Left lung (tissue), 10 donors: ENCODE results near the gene RBMS3. TPM values are rescaled to one million over a fixed set of nuclear protein-coding genes. Genes with fewer than 3 reads are reported as not detected.

Experiments used
- ATAC-seq: fragments of 200-7000 bp; cut with Tn5 transposase; one replicate; pipeline ENCODE4 v1.9.1; 2020; ENCODE audit warnings: moderate library complexity
- DNase-seq, 4 donors: peaks; one replicate each; pipeline ENCODE4 v3.0.0-alpha.2; 2013 to 2020
- H3K27ac ChIP-seq, 2 donors: fragments of 200-600 bp; sonication (generic) in 1 of 2; one replicate each; pipeline versions ENCODE4 v1.5.0 to v1.8.0; 2020 to 2021
- H3K27me3 ChIP-seq, 2 donors: fragments of 200-600 bp; sonication (generic) in 1 of 2; one replicate each; pipeline versions ENCODE4 v1.5.0 to v1.8.0; 2020 to 2021
- H3K36me3 ChIP-seq, 2 donors: fragments of 200-600 bp; sonication (generic) in 1 of 2; one replicate each; pipeline versions ENCODE4 v1.5.0 to v1.8.0; 2020 to 2021
- H3K4me1 ChIP-seq, 2 donors: fragments of 200-600 bp; one replicate each; pipeline ENCODE4 v1.8.0; 2021
- H3K4me3 ChIP-seq, 2 donors: fragments of 200-600 bp; sonication (generic) in 1 of 2; one replicate each; pipeline versions ENCODE4 v1.5.0 to v1.8.0; 2020 to 2021; ENCODE audit warnings: mild to moderate bottlenecking in 1 of 2
- H3K9me3 ChIP-seq, 2 donors: fragments of 200-600 bp; sonication (generic) in 1 of 2; one replicate each; pipeline versions ENCODE4 v1.5.0 to v1.8.0; 2020 to 2021
- intact Hi-C, 2 donors: fragments of 100-400 bp; cut with DNase I; formaldehyde crosslinking; loops; one replicate each; pipeline versions ENCODE4 v1.11.2 to v1.14.2; 2022
- polyA plus RNA-seq, 6 donors: library from polyadenylated mRNA; unstranded; fragments of 120-200 nt; gene quantifications; one replicate each; pipeline ENCODE4 v1.2.1, GENCODE V29; 2013; ENCODE audit not compliant: insufficient read length in 6 of 6
- total RNA-seq, 2 donors: library from RNA; stranded (reverse); fragmentation: NEBNext Ultra II Directional; extraction: Animal tissue kit (Norgen Biotek cat#: 25700); gene quantifications; one replicate each; pipeline ENCODE4 v1.2.1, GENCODE V29; 2021
- TF ChIP-seq, protein P1 (sequence below), 2 donors: fragments of 200-600 bp; sonication (generic) in 1 of 2; IDR thresholded peaks; one replicate each; pipeline versions ENCODE4 v1.5.0 to v1.8.0; 2021; ENCODE audit warnings: antibody characterized with exemption in 2 of 2
- donor health status: DM: no; HTN: yes; CAD: no.
- donor health status: DM: no; HTN: no; CAD: no.

Gene RBMS3
- total and polyA plus RNA-seq, 8 donors: 27.1 to 51.6 (median 37.6) TPM

DNA sequence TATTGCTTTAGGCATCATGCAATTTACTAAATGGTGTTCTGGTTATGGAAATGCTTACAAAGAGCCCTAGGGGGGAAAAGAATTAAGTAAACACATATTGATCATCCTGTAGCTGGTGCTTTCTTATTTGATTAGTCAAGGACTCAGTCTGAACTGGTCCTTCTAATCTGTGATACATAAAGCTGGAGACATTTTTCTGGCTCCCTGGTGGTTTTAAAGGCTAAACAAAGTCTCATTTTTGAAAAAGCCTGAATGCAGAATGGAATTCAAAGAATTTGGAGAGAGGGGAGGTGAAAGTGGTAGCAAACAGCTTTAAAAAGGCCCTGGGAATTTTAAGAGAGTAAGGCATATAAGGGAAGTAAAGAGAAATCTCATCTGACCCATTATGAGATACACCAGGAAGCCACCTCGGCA is 149.7 kb downstream of the RBMS3 start:
- peak overlapping the region; percentile 18 to 29 for H3K27ac ChIP-seq
- peaks cover 0 to 8% of the 10 kb centered on the region in 2 donors for H3K4me1 ChIP-seq
- DNase-seq (no peak), ATAC-seq (peak; percentile 33)
- TF ChIP-seq, protein P1, sequence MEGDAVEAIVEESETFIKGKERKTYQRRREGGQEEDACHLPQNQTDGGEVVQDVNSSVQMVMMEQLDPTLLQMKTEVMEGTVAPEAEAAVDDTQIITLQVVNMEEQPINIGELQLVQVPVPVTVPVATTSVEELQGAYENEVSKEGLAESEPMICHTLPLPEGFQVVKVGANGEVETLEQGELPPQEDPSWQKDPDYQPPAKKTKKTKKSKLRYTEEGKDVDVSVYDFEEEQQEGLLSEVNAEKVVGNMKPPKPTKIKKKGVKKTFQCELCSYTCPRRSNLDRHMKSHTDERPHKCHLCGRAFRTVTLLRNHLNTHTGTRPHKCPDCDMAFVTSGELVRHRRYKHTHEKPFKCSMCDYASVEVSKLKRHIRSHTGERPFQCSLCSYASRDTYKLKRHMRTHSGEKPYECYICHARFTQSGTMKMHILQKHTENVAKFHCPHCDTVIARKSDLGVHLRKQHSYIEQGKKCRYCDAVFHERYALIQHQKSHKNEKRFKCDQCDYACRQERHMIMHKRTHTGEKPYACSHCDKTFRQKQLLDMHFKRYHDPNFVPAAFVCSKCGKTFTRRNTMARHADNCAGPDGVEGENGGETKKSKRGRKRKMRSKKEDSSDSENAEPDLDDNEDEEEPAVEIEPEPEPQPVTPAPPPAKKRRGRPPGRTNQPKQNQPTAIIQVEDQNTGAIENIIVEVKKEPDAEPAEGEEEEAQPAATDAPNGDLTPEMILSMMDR (IDR thresholded peaks at IDR 0.05): no peak
- H3K36me3 ChIP-seq: no peaks in the 10 kb centered on the region
- H3K4me3 ChIP-seq: no peak overlapping the region
- no peaks in the 10 kb centered on the region for H3K9me3 ChIP-seq
- H3K27me3 ChIP-seq: no peaks in the 10 kb centered on the region
- intact Hi-C loops: no loop called here

DNA sequence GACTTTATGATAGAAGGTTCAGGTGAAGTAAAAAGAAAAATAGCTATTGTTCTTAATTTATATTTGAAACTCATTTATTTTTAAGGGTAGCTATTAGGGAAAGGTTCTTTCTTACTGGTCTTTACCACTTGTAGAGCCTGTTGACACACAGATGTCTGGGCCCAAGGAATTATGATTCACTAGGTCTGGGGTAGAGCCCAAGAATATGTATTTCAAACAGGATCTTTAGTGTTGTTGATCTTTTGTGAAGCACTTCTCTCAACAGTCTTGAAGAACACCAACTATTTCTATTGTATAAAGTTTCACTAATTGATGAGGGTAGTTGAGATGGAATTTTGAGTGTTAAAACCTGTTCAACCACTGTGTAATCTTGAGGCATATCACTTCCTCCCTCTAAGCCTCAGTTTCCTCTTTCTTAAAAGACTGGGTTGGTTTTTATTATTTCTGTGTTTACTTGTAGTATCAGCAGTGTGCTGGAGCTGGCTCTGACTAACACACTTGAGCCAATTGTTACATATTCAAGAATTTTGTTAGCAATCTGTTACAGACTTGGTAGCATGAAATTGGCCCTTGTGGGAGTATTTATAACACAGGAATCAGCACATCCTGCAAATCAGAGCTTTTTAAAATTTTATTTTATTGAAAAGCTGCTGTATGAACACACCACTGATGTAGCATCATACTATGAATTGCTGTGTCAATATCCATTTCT is 155.9 kb downstream of the RBMS3 start:
- Histone ChIP-seq H3K4me3 (no peak overlapping the region), H3K27ac (peak overlapping the region in 1 of 2 donors; percentile 22), H3K9me3 (no peaks in the 10 kb centered on the region), H3K36me3 (no peaks in the 10 kb centered on the region), H3K27me3 (no peaks in the 10 kb centered on the region), H3K4me1 (peaks cover 3 to 13% of the 10 kb centered on the region in 2 donors)
- peak; percentile 81 for ATAC-seq
- intact Hi-C loops: no loop called here
- TF ChIP-seq, protein P1 (IDR thresholded peaks at IDR 0.05): no peak
- DNase-seq: no peak

DNA sequence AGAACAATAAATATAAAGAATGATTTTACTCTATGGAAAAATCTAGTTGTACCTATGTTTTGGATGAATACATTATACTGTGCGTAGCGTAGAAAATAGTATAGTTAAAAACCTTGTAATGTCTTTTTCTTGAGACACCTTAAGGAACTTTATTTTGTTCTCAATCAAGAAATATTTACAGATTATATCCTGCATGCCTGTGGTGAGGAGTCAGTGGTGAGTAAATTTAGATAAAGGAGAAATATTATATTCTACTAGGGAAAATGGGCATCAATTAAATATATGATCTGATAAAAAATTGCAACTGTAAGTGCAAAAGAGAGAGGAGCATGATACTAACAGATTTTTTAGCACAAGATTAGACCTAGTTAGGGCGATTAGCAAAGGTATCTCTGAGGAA is 157.7 kb downstream of the RBMS3 start:
- TF ChIP-seq, protein P1 (IDR thresholded peaks at IDR 0.05): no peak
- Histone ChIP-seq H3K27me3 (no peaks in the 10 kb centered on the region), H3K9me3 (no peaks in the 10 kb centered on the region), H3K36me3 (no peaks in the 10 kb centered on the region), H3K4me1 (peaks cover 3 to 13% of the 10 kb centered on the region in 2 donors), H3K4me3 (no peak overlapping the region), H3K27ac (no peak overlapping the region)
- ATAC-seq (no peak), DNase-seq (no peak)
- intact Hi-C loops: no loop called here

DNA sequence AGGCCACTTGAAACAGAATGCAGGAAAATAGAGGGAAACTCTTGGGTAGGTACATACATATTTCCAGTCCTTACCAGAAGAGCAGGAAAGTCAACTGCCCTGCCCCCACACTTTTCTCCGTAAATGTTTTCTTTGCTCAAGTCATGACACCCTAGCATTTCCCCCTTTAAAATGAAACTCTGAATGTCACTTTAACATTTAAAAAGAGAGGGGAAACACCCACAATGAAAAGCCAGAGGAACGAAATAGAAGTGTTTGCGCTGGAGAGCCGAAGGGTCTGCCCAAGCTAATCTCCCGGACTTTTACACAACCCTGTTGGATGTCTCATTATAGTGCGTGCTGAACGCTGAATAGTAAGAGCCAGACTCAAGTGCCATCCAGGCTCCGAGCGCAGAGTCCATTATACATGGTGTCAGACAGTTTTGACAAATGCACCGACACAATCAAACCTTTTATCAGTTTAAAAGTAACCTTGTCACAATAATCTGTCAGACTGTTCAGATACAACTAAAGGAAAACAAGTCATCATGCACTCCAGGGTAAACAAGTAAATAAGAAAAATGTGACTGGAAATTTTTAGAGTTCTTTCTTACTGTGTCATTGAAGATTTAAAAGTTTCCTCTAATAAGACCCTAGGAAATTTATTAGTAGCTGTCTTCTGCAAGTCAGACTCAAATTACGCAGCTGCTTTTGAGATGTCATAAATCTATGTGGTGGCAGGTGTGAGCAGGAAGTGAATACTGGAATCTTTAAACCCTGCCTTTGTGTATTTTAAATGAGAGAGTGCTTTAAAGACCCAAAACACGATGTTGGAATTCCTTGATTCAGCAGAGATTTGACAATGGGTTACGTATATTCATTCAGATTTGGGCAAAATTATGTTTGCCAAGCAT is 159.8 kb downstream of the RBMS3 start:
- intact Hi-C loops: no loop called here
- H3K4me1 ChIP-seq: peaks cover 3 to 13% of the 10 kb centered on the region in 2 donors
- H3K9me3 ChIP-seq: no peaks in the 10 kb centered on the region
- no peaks in the 10 kb centered on the region for H3K36me3 ChIP-seq
- peak overlapping the region; percentile 14 to 19 for H3K4me3 ChIP-seq
- ATAC-seq (peak; percentile 89), DNase-seq (peak in 3 of 4 donors; percentile 38 to 66 (median 44))
- H3K27me3 ChIP-seq: no peaks in the 10 kb centered on the region
- TF ChIP-seq, protein P1 (IDR thresholded peaks at IDR 0.05): no peak
- H3K27ac ChIP-seq: peak overlapping the region; percentile 65 to 66

DNA sequence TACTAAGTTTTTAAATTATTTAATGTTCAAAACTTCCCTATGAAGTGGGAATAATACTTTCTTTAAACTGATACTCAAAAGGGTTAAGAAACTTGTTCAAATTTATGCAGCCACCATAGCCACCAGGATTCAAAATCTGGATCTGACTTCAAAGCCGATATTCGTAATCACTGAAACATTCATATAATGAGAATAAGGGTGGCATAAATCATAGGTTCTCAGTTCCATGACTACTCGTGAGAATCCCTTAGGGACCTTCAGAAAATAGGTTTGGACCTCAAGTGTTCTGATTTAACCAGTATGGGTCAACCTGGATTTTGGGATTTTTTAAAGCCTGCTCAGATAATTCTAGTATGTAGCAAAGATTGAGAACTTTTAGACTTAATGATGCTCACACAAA is 160.6 kb downstream of the RBMS3 start:
- Histone ChIP-seq H3K4me3 (no peak overlapping the region), H3K27me3 (no peaks in the 10 kb centered on the region), H3K4me1 (peaks cover 2 to 10% of the 10 kb centered on the region in 2 donors), H3K27ac (no peak overlapping the region), H3K9me3 (no peaks in the 10 kb centered on the region), H3K36me3 (no peaks in the 10 kb centered on the region)
- ATAC-seq (no peak), DNase-seq (no peak)
- intact Hi-C loops: no loop called here
- TF ChIP-seq, protein P1 (IDR thresholded peaks at IDR 0.05): no peak
